K562 (cell line): ENCODE measurements around the gene GAD1. TPM values are rescaled to one million over a fixed set of nuclear protein-coding genes. Genes with fewer than 3 reads are reported as not detected.

Source experiments
- BCL6 ChIP-seq: fragments of 250-450 bp; sonication (Bioruptor Pico); IDR thresholded peaks from 2 replicates; pipeline ENCODE4 v1.4.0; 2020
- CBX5 ChIP-seq: IDR thresholded peaks from 2 replicates; pipeline ENCODE4 v1.6.1; 2014; ENCODE audit warnings: low read depth, borderline replicate concordance
- EHMT2 ChIP-seq: fragments of 450-650 bp; IDR thresholded peaks from 2 replicates; pipeline ENCODE4 v1.6.1; 2018; ENCODE audit warnings: antibody characterized with exemption
- HCFC1 ChIP-seq: IDR thresholded peaks from 2 replicates; pipeline ENCODE4 v1.6.1; 2012; ENCODE audit warnings: low read depth, low read length, improper control_type of control experiment
- NFRKB ChIP-seq: fragments of 450-650 bp; IDR thresholded peaks from 2 replicates; pipeline ENCODE4 v1.6.1; 2016; ENCODE audit warnings: low read depth
- SREBF1 ChIP-seq: fragments of 150-350 bp; IDR thresholded peaks from 2 replicates; pipeline ENCODE4 v1.6.1; 2014; ENCODE audit warnings: antibody characterized with exemption, low read depth, low read length, borderline replicate concordance
- polyA plus RNA-seq, 8 experiments: library from polyadenylated mRNA; depleted of rRNA in 4 of 8; stranded (reverse) in 5 of 8; unstranded in 3 of 8; fragments of >200 nt; fragmentation: Nextera tagmentation in 2 of 8; fragmentation: Illumina TruSeq in 1 of 8; extraction: Ambion mirVana in 2 of 8; extraction: Trizol in 1 of 8; gene quantifications; 2 replicates each; pipeline versions ENCODE4 v1.2.1 to v1.2.3, GENCODE V29; 2011 to 2014; ENCODE audit warnings: inconsistent platforms in 1 of 8, missing spikeins in 1 of 8
- total RNA-seq, 7 experiments: library from RNA; depleted of rRNA in 6 of 7; stranded (reverse); fragments of >200 nt in 6 of 7; fragmentation: Illumina TruSeq in 2 of 7; extraction: Trizol in 2 of 7; gene quantifications; 2 replicates each; pipeline versions ENCODE4 v1.2.1 to v1.2.3, GENCODE V29; 2011 to 2021; ENCODE audit warnings: low replicate concordance in 1 of 7
- TF ChIP-seq, protein P1 (sequence below), 2 experiments: fragments of 450-650 bp in 1 of 2; IDR thresholded peaks; 2 replicates each; pipeline ENCODE4 v1.6.1; 2011 to 2017; ENCODE audit warnings: low read depth in 2 of 2, antibody characterized with exemption in 1 of 2, borderline replicate concordance in 1 of 2, low read length in 1 of 2, mild to moderate bottlenecking in 1 of 2, mixed read lengths in 1 of 2; ENCODE audit not compliant: control insufficient read depth in 1 of 2
- TF ChIP-seq, protein P2 (sequence below): fragments of 450-650 bp; IDR thresholded peaks from 2 replicates; pipeline ENCODE4 v1.6.1; 2016; ENCODE audit warnings: low read depth, mild to moderate bottlenecking, moderate library complexity
- TF ChIP-seq, protein P3 (sequence below): fragments of 450-650 bp; IDR thresholded peaks from 2 replicates; pipeline ENCODE4 v1.6.1; 2016; ENCODE audit warnings: mild to moderate bottlenecking
- TF ChIP-seq, protein P4 (sequence below): fragments of 450-650 bp; conservative IDR thresholded peaks from 2 replicates; pipeline ENCODE4 v1.6.1; 2016; ENCODE audit warnings: missing genetic modification characterization, low read depth, mild to moderate bottlenecking, missing compliant biosample characterization, moderate library complexity

Gene GAD1
- total and polyA plus RNA-seq, 9 of the 15 experiments (the other 6 are each of a cell fraction or from before 2014, with no cell fraction given), result 2.7 to 29.1 (median 15.7) TPM

DNA sequence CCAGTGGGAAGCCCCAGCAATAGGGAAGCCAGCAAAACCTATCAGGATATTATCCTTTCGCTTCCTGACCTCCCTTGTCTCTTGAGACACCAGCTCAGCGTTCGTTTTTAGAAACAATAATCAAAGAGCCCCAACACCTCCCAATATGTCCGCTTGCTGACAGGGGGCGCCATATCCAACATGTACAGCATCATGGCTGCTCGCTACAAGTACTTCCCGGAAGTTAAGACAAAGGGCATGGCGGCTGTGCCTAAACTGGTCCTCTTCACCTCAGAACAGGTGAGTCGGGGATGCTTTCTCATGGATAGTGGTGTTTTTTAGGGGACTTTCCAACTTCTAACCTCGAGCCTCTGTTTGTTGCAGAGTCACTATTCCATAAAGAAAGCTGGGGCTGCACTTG, 28.7 kb downstream of the GAD1 start (continued):
- TF ChIP-seq, protein P1, sequence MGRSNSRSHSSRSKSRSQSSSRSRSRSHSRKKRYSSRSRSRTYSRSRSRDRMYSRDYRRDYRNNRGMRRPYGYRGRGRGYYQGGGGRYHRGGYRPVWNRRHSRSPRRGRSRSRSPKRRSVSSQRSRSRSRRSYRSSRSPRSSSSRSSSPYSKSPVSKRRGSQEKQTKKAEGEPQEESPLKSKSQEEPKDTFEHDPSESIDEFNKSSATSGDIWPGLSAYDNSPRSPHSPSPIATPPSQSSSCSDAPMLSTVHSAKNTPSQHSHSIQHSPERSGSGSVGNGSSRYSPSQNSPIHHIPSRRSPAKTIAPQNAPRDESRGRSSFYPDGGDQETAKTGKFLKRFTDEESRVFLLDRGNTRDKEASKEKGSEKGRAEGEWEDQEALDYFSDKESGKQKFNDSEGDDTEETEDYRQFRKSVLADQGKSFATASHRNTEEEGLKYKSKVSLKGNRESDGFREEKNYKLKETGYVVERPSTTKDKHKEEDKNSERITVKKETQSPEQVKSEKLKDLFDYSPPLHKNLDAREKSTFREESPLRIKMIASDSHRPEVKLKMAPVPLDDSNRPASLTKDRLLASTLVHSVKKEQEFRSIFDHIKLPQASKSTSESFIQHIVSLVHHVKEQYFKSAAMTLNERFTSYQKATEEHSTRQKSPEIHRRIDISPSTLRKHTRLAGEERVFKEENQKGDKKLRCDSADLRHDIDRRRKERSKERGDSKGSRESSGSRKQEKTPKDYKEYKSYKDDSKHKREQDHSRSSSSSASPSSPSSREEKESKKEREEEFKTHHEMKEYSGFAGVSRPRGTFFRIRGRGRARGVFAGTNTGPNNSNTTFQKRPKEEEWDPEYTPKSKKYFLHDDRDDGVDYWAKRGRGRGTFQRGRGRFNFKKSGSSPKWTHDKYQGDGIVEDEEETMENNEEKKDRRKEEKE (IDR thresholded peaks at IDR 0.05; ENCODE audit: borderline replicate concordance in 1 of 2, control insufficient read depth in 1 of 2, low read depth in 2 of 2, low read length in 1 of 2), result no peak
- TF ChIP-seq NFRKB, result 0 out of 2 replicates have a peak, but pooled peaks have one; percentile 42
- TF ChIP-seq, protein P2, sequence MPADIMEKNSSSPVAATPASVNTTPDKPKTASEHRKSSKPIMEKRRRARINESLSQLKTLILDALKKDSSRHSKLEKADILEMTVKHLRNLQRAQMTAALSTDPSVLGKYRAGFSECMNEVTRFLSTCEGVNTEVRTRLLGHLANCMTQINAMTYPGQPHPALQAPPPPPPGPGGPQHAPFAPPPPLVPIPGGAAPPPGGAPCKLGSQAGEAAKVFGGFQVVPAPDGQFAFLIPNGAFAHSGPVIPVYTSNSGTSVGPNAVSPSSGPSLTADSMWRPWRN, result no peak
- TF ChIP-seq, protein P3, sequence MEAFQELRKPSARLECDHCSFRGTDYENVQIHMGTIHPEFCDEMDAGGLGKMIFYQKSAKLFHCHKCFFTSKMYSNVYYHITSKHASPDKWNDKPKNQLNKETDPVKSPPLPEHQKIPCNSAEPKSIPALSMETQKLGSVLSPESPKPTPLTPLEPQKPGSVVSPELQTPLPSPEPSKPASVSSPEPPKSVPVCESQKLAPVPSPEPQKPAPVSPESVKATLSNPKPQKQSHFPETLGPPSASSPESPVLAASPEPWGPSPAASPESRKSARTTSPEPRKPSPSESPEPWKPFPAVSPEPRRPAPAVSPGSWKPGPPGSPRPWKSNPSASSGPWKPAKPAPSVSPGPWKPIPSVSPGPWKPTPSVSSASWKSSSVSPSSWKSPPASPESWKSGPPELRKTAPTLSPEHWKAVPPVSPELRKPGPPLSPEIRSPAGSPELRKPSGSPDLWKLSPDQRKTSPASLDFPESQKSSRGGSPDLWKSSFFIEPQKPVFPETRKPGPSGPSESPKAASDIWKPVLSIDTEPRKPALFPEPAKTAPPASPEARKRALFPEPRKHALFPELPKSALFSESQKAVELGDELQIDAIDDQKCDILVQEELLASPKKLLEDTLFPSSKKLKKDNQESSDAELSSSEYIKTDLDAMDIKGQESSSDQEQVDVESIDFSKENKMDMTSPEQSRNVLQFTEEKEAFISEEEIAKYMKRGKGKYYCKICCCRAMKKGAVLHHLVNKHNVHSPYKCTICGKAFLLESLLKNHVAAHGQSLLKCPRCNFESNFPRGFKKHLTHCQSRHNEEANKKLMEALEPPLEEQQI, result peak; percentile 72; the same call in 1 of the 2 replicates
- TF ChIP-seq, protein P4, sequence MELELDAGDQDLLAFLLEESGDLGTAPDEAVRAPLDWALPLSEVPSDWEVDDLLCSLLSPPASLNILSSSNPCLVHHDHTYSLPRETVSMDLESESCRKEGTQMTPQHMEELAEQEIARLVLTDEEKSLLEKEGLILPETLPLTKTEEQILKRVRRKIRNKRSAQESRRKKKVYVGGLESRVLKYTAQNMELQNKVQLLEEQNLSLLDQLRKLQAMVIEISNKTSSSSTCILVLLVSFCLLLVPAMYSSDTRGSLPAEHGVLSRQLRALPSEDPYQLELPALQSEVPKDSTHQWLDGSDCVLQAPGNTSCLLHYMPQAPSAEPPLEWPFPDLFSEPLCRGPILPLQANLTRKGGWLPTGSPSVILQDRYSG (tag), result 0 out of 2 replicates have a peak, but pooled peaks have one; percentile 42
- 0 out of 2 replicates have a peak, but pooled peaks have one; percentile 60 for TF ChIP-seq CBX5
- TF ChIP-seq EHMT2, result peak; percentile 97
- TF ChIP-seq SREBF1, result no peak
- 0 out of 2 replicates have a peak, but pooled peaks have one; percentile 41 for TF ChIP-seq HCFC1
- no peak for TF ChIP-seq BCL6 (CRISPR knock-in tag)
